ENCODE results near the gene MRTFB.
"Not testable (repeated sequence)": the region's sequence is repeated elsewhere in the genome, so short reads cannot be mapped to it uniquely, and the experiment has no call there.

MRTFB gene

GRCh38 chr16:14182999-14183398 is 111.9 kb downstream of the MRTFB start:
- in situ Hi-C loops (cut with MboI; ENCODE audit: low sequenced_read_pairs) = no loop called here

- in situ Hi-C loops (cut with MboI; ENCODE audit: low sequenced_read_pairs) = not testable (repeated sequence)
Measured at GRCh38 chr16:14183962-14184361, 112.8 kb downstream of the MRTFB start.

GRCh38 chr16:14186007-14186794 is 115.1 kb downstream of the MRTFB start:
- in situ Hi-C loops (cut with MboI; ENCODE audit: low sequenced_read_pairs) = no loop called here

GRCh38 chr16:14186795-14187221 is 115.7 kb downstream of the MRTFB start:
- in situ Hi-C loops (cut with MboI; ENCODE audit: low sequenced_read_pairs) = no loop called here

GRCh38 chr16:14187517-14188338 is 116.6 kb downstream of the MRTFB start:
- in situ Hi-C loops (cut with MboI; ENCODE audit: low sequenced_read_pairs) = no loop called here

- in situ Hi-C loops (cut with MboI; ENCODE audit: low sequenced_read_pairs) = no loop called here
Measured at GRCh38 chr16:14193316-14193871, 122.3 kb downstream of the MRTFB start.

- in situ Hi-C loops (cut with MboI; ENCODE audit: low sequenced_read_pairs) = no loop called here
Measured at GRCh38 chr16:14194721-14195120, 123.6 kb downstream of the MRTFB start.

- in situ Hi-C loops (cut with MboI; ENCODE audit: low sequenced_read_pairs) = no loop called here
Measured at GRCh38 chr16:14196011-14196410, 124.9 kb downstream of the MRTFB start.

- in situ Hi-C loops (cut with MboI; ENCODE audit: low sequenced_read_pairs) = no loop called here
Measured at GRCh38 chr16:14196539-14196938, 125.4 kb downstream of the MRTFB start.

GRCh38 chr16:14198012-14198411 is 126.9 kb downstream of the MRTFB start:
- in situ Hi-C loops (cut with MboI; ENCODE audit: low sequenced_read_pairs) = no loop called here

GRCh38 chr16:14198572-14198971 is 127.5 kb downstream of the MRTFB start:
- in situ Hi-C loops (cut with MboI; ENCODE audit: low sequenced_read_pairs) = no loop called here

GRCh38 chr16:14199199-14199598 is 128.1 kb downstream of the MRTFB start:
- in situ Hi-C loops (cut with MboI; ENCODE audit: low sequenced_read_pairs) = no loop called here

GRCh38 chr16:14199624-14200023 is 128.5 kb downstream of the MRTFB start:
- in situ Hi-C loops (cut with MboI; ENCODE audit: low sequenced_read_pairs) = no loop called here

- in situ Hi-C loops (cut with MboI; ENCODE audit: low sequenced_read_pairs) = no loop called here
Measured at GRCh38 chr16:14202095-14202494, 131.0 kb downstream of the MRTFB start.

- in situ Hi-C loops (cut with MboI; ENCODE audit: low sequenced_read_pairs) = no loop called here
Measured at GRCh38 chr16:14202697-14203096, 131.6 kb downstream of the MRTFB start.

GRCh38 chr16:14203166-14203565 is 132.0 kb downstream of the MRTFB start:
- in situ Hi-C loops (cut with MboI; ENCODE audit: low sequenced_read_pairs) = no loop called here

GRCh38 chr16:14205666-14206065 is 134.5 kb downstream of the MRTFB start:
- in situ Hi-C loops (cut with MboI; ENCODE audit: low sequenced_read_pairs) = no loop called here

GRCh38 chr16:14211856-14212543 is 140.9 kb downstream of the MRTFB start:
- in situ Hi-C loops (cut with MboI; ENCODE audit: low sequenced_read_pairs) = no loop called here

- in situ Hi-C loops (cut with MboI; ENCODE audit: low sequenced_read_pairs) = no loop called here
Measured at GRCh38 chr16:14215941-14216340, 144.8 kb downstream of the MRTFB start.

- in situ Hi-C loops (cut with MboI; ENCODE audit: low sequenced_read_pairs) = no loop called here
Measured at GRCh38 chr16:14219983-14220382, 148.9 kb downstream of the MRTFB start.

GRCh38 chr16:14223632-14224031 is 152.5 kb downstream of the MRTFB start:
- in situ Hi-C loops (cut with MboI; ENCODE audit: low sequenced_read_pairs) = no loop called here

Data from hTERT RPE-1 (cell line).